Left hindlimb (tissue), 1 donor: ENCODE measurements around the gene SIK2.
A peak's percentile ranks its signal among the peaks of the same experiment; 100 is the strongest.
"Not testable (repeated sequence)": the region's sequence is repeated elsewhere in the genome, so short reads cannot be mapped to it uniquely, and the experiment has no call there.

Source experiments
- DNase-seq: peaks from one replicate; pipeline ENCODE4 v3.0.0-alpha.2; 2018

The SIK2 gene

GRCh38 chr11:111703576-111703975, 101.3 kb downstream of the SIK2 start:
- no peak for DNase-seq

- no peak for DNase-seq
Measured at GRCh38 chr11:111707039-111707690, 104.9 kb downstream of the SIK2 start.

- DNase-seq = no peak
Measured at GRCh38 chr11:111707691-111708067, 105.4 kb downstream of the SIK2 start.

GRCh38 chr11:111714522-111714921, 112.3 kb downstream of the SIK2 start:
- DNase-seq = no peak

- DNase-seq = no peak
Measured at GRCh38 chr11:111715142-111715816, 113.0 kb downstream of the SIK2 start.

GRCh38 chr11:111717660-111718059, 115.4 kb downstream of the SIK2 start:
- not testable (repeated sequence) for DNase-seq

GRCh38 chr11:111718436-111718835, 116.2 kb downstream of the SIK2 start:
- no peak for DNase-seq

- no peak for DNase-seq
Measured at GRCh38 chr11:111718859-111719258, 116.6 kb downstream of the SIK2 start.

GRCh38 chr11:111719379-111719778, 117.1 kb downstream of the SIK2 start:
- no peak for DNase-seq

GRCh38 chr11:111720801-111721494, 118.7 kb downstream of the SIK2 start:
- no peak for DNase-seq

- DNase-seq = no peak
Measured at GRCh38 chr11:111722501-111722900, 120.3 kb downstream of the SIK2 start.

- no peak for DNase-seq
Measured at GRCh38 chr11:111723595-111723994, 121.3 kb downstream of the SIK2 start.

GRCh38 chr11:111724615-111725129, 122.4 kb downstream of the SIK2 start:
- no peak for DNase-seq

- DNase-seq = no peak
Measured at GRCh38 chr11:111725621-111726020, 123.4 kb downstream of the SIK2 start.

GRCh38 chr11:111726301-111726713, 124.1 kb downstream of the SIK2 start:
- DNase-seq = no peak

GRCh38 chr11:111727431-111727830, 125.2 kb downstream of the SIK2 start:
- no peak for DNase-seq

- no peak for DNase-seq
Measured at GRCh38 chr11:111729071-111729830, 127.0 kb downstream of the SIK2 start.

- DNase-seq = peak; percentile 49
Measured at GRCh38 chr11:111729831-111730311, 127.6 kb downstream of the SIK2 start.

GRCh38 chr11:111730871-111731591, 128.8 kb downstream of the SIK2 start:
- peak; percentile 44 for DNase-seq

- no peak for DNase-seq
Measured at GRCh38 chr11:111731821-111732220, 129.6 kb downstream of the SIK2 start.

GRCh38 chr11:111733016-111733415, 130.8 kb downstream of the SIK2 start:
- DNase-seq = peak; percentile 76

- DNase-seq = no peak
Measured at GRCh38 chr11:111733611-111734088, 131.4 kb downstream of the SIK2 start.
